VCaP (cell line): ENCODE data around the gene BDKRB2.

Experiments used
- H3K27ac ChIP-seq: fragments of 450-650 bp; 2 replicates; pipeline ENCODE4 v1.5.1; 2017
- TF ChIP-seq, protein P1 (sequence below): fragments of 450-650 bp; conservative IDR thresholded peaks from 2 replicates; pipeline ENCODE4 v1.5.1; 2017; ENCODE audit warnings: mild to moderate bottlenecking, moderate library complexity

Gene BDKRB2

DNA sequence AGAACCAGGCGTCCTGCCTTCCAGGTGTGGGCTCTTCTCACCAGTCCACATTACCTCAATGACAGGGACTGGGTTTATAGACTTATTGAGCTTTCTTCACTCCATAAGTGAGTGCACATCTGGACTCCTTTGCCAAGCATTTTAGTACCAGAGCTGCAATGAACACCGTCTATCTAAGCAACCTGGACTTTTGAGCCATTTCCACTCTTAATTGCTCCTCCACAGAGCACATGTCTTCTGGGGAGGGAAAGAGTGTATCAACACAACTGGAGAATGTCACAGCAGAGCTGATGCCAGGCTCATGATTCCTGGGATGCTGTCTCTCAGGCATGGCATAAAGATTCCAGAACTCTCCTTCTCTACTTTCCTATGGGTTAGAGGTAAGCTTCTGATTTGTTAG lies 43.0 kb upstream of the BDKRB2 start:
- TF ChIP-seq, protein P1, sequence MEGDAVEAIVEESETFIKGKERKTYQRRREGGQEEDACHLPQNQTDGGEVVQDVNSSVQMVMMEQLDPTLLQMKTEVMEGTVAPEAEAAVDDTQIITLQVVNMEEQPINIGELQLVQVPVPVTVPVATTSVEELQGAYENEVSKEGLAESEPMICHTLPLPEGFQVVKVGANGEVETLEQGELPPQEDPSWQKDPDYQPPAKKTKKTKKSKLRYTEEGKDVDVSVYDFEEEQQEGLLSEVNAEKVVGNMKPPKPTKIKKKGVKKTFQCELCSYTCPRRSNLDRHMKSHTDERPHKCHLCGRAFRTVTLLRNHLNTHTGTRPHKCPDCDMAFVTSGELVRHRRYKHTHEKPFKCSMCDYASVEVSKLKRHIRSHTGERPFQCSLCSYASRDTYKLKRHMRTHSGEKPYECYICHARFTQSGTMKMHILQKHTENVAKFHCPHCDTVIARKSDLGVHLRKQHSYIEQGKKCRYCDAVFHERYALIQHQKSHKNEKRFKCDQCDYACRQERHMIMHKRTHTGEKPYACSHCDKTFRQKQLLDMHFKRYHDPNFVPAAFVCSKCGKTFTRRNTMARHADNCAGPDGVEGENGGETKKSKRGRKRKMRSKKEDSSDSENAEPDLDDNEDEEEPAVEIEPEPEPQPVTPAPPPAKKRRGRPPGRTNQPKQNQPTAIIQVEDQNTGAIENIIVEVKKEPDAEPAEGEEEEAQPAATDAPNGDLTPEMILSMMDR: no peak
- H3K27ac ChIP-seq: no peak overlapping the region

DNA sequence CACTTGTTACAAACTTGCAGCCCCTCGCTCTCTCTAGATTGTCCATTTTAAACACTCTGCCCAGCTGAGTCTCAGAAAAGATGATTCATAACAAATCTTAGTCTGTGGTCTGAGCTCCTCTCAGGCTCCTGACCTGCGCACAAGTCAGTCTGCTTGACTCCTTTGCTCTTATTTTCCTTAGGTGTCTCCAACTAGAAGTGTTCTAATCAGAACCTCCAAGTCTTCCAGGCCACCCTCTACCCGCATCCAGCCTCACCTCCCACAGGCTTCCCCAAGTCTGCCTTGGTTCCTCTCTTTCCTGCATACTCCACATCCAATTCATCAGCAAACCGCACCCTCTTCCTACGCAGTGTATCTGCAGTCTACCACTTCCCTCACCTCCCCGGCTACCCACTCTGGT lies 42.4 kb upstream of the BDKRB2 start:
- no peak overlapping the region for H3K27ac ChIP-seq
- TF ChIP-seq, protein P1: no peak

DNA sequence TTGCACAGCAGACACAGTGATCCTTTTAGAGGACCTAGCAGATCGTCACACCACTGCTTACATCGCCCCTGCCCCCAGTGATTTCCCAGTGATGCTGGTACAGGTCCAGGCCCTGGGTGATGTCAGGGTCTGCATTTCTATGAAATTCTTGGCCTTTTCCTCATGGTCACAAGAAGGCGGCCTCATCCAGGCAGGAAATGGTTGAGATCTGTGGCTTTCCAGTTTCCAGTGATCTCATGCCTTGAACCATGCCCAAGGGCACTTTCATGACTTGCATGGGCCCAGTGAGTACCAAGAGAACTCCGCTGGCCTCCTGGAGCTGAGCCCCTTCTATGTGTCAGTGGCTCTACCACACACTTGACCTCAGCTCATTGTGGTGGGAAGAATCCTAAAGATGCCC lies 41.9 kb upstream of the BDKRB2 start:
- TF ChIP-seq, protein P1: no peak
- no peak overlapping the region for H3K27ac ChIP-seq

DNA sequence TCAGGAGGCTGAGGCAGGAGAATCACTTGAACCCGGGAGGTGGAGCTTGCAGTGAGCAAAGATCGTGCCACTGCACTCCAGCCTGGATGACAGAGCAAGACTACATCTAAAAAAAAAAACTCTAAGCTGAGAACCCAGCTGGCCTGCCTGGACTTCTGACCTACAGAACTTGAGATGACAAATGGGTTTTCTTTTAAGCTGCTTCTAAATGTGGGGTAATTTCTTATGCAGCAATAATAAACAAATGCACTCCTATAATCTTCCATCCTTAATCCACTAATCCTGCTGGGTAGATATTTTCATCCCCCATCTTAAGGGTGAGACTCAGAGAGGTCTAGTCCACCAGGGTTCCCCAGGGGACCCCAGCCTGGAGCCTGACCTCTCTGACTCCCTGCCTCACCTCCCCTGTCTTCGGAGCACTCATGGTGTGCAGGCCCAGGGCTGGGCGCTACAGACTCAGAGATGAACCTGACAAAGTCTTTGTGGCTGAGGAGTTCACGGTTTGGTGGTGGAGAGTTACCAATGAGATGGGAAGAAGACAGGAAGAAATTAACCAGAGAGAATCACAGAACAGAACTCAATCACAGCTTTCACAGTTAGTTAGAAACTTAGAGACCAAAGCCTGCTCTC lies 39.7 kb upstream of the BDKRB2 start:
- TF ChIP-seq, protein P1: no peak

DNA sequence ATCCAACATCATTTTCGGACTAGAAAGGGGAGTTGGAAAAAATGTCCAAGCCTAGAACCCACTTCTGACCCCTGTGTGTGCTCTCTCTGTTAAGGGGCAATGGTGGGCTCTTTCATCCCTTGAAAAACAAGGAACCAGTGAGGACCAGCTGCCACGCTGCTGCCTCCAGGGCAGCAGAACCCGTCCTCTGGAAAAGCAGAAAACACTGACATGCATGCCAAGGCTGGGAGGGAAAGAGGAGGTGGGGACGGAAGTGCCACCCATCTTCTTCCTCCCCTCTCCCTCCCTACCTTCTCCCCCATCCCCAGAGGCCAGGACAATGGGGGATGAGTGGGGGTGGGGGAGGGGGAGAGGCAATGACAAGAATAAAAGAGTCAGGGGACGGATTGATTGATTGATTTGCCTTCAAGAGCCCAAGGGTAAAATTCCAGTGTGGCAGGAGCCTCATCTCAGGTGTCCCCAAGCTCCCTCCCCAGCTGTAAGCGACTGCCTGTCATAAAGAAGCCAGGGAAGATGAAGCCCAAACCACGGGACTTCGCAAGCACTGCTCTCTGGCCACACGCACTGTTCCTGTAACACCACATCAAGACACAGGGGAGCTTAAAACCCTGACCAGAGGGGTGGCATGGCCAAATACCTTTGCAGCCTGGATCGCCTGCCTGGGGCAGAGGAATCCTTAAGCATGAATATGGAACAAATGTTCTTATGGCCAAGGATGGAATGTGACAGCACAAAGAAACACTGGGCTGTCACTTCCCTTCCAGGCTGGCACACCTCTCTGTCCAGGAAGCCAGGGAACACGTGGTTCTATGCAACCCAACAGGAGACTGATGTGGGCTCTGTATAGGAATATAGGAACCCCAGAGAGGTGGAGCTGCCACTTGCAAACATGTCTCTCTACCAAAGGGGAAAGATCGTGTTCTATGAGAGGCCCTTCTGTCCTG lies 38.9 kb upstream of the BDKRB2 start:
- no peak overlapping the region for H3K27ac ChIP-seq
- TF ChIP-seq, protein P1: no peak

More for the DNA sequence above, 39.7 kb upstream of the BDKRB2 start:
- H3K27ac ChIP-seq: no peak overlapping the region

DNA sequence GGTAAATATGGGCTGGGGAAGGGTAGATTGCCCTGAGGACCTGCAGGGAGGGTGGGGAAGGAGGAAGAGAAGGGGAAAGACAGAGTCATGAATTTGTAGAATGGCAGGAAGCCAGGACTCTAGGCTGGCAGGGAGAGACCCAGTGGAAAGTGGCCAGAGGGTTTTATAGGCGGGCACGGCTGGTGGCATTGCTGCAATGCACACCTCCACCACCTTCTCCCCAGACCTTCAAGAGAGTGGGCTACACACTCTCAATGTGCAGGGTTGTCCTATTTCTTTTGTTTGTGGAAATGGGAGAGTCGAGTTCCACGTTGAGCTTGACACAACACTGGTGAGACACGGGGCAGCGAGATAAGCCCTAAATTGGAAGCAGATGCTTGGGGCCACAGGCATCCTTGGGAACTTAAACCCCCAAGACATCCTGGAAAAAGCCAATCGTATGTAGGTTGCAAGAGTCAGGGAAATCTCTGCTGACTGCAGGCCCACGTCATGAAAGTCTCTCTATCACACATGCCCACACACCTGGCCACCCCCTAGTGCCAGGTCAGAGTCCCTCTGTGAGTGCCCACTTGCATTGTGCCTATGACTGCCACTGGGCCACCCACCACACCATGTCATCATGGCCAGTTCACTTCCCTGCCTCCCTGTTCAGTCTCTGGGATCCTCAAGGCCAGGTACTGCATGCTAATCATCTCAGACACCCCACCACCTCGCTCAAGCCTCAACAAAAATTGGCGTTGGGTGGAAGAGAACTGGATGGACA lies 38.0 kb upstream of the BDKRB2 start:
- H3K27ac ChIP-seq: no peak overlapping the region
- TF ChIP-seq, protein P1: no peak
